ENCODE data around the gene SSB. TPM values are rescaled to one million over a fixed set of nuclear protein-coding genes. Genes with fewer than 3 reads are reported as not detected.

The SSB gene
- total RNA-seq, 1 donor from 2014 or later, result 89.3 TPM

Other genes starting within 250 kb of the SSB start
- gene FASTKD1, start 225.0 kb upstream of the SSB start, total RNA-seq, result 110 TPM
- 43.6 TPM for gene PPIG, start 214.5 kb upstream of the SSB start, total RNA-seq
- 5.3 TPM for gene CFAP210, start 104.5 kb upstream of the SSB start, total RNA-seq
- 11.8 TPM for gene PHOSPHO2, start 104.4 kb upstream of the SSB start, total RNA-seq
- gene KLHL23, start 65.0 kb upstream of the SSB start, total RNA-seq, result 153 TPM
- 39.5 TPM for gene METTL5, start 26.0 kb downstream of the SSB start, total RNA-seq
- gene UBR3, start 28.6 kb downstream of the SSB start, total RNA-seq, result 109 TPM

Data from frontal cortex (tissue), 1 donor.